Body of pancreas (tissue), 4 donors: Measurements from ENCODE around the gene GCNA. TPM values are rescaled to one million over a fixed set of nuclear protein-coding genes. Genes with fewer than 3 reads are reported as not detected.

Source experiments
- ATAC-seq: fragments of 150-250 bp; one replicate; pipeline ENCODE4 v1.9.1; 2016
- DNase-seq, 4 donors: peaks; one replicate each; pipeline ENCODE4 v3.0.0-alpha.2; 2019
- H3K27ac ChIP-seq, 4 donors: fragments of 200-600 bp; sonication (generic); 1 replicate in 3 of 4; 2 replicates in 1 of 4; pipeline versions ENCODE4 v1.5.1 to v1.6.1; 2016 to 2019; ENCODE audit warnings: mild to moderate bottlenecking in 1 of 4, mixed read lengths in 1 of 4, moderate library complexity in 1 of 4
- H3K27me3 ChIP-seq, 2 donors: fragments of 200-600 bp; sonication (generic); one replicate each; pipeline ENCODE4 v1.6.0; 2016; ENCODE audit warnings: mild to moderate bottlenecking in 1 of 2
- H3K36me3 ChIP-seq, 2 donors: fragments of 200-600 bp; sonication (generic); replicated peaks in 1 of 2; 2 replicates each; pipeline ENCODE4 v1.5.1; 2016; ENCODE audit warnings: low read depth in 2 of 2; ENCODE audit not compliant: insufficient read depth in 1 of 2
- H3K4me1 ChIP-seq: fragments of 200-600 bp; sonication (generic); one replicate; pipeline ENCODE4 v1.6.0; 2016
- H3K4me3 ChIP-seq, 2 donors: fragments of 200-600 bp; sonication (generic); 1 replicate in 1 of 2; 2 replicates in 1 of 2; pipeline ENCODE4 v1.5.1; 2016 to 2019
- H3K9me3 ChIP-seq, 3 donors: fragments of 200-600 bp; sonication (generic); 1 replicate in 2 of 3; 2 replicates in 1 of 3; pipeline ENCODE4 v1.5.1; 2016
- CTCF ChIP-seq, 7 experiments: fragments of 450-650 bp in 4 of 7; fragments of 200-600 bp in 3 of 7; sonication (generic) in 3 of 7; IDR thresholded peaks; one replicate each; pipeline ENCODE4 v1.5.1; 2016 to 2019; ENCODE audit warnings: antibody characterized with exemption in 7 of 7
- POLR2A ChIP-seq, 3 donors: fragments of 450-650 bp; IDR thresholded peaks; one replicate each; pipeline ENCODE4 v1.6.1; 2016; ENCODE audit warnings: antibody characterized with exemption in 3 of 3, mild to moderate bottlenecking in 2 of 3
- WGBS, 2 donors: methylation state at CpG; one replicate each; pipeline ENCODE4 v1.1.5; 2017; 5-methylcytosine and 5-hydroxymethylcytosine counted together
- intact Hi-C: fragments of 100-400 bp; cut with DNase I; formaldehyde crosslinking; loops from one replicate; pipeline ENCODE4 v1.15.1; 2023
- total RNA-seq, 2 donors: library from RNA; depleted of rRNA; stranded (reverse); fragments of >200 nt; gene quantifications; one replicate each; pipeline ENCODE4 v1.1.0, GENCODE V29; 2016

The GCNA gene
- total RNA-seq, 2 donors from 2014 or later: 3.6 to 6.9 TPM

DNA sequence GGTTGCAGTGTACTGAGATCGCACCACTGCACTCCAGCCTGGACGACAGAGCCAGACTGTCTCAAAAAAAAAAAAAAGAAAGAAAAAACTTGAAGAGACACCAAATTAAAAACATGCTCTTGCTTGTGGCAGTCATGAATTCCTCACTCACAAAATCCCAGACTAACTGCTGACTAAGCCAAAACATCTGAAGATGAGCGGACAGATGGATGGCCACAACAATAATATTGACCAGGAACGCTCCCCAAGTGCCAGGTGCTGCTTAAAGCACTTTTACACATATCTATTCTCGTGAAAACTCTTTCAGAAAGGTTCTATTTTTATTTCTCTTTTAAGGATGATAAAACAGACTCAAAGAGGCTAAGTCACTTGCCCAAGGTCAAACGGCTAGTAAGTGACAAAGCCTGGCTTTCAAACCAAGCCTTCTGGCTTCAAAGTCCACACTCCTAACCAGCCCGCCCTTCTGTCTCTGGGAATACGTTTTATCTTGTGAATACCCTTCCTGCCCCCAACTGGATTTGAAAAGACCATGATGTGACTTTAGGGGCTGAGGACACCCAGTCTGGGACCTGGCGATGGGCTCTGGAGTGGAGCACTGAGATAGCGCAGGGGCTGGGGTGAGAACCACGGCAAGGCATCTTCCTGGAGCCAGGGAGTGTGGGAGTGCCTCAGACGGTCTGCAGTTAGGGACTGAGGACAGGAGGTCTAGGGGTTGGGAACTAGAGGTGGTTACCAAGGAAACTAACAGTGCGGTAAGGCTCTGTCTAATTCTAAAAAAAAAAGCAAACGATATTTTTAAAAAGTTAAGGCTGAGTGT, 49.6 kb downstream of the GCNA start:
- ATAC-seq (no peak), DNase-seq (no peak)
- Histone ChIP-seq H3K4me1 (peaks cover 5% of the 10 kb centered on the region), H3K36me3 (no peaks in the 10 kb centered on the region), H3K27me3 (no peaks in the 10 kb centered on the region), H3K9me3 (no peaks in the 10 kb centered on the region), H3K27ac (no peak overlapping the region), H3K4me3 (no peak overlapping the region)
- intact Hi-C loops: no loop called here
- TF ChIP-seq CTCF (IDR thresholded peaks at IDR 0.05) (no peak), POLR2A (IDR thresholded peaks at IDR 0.05) (no peak)
- WGBS, 2 donors: 64% methylated on average over 11 to 13 of the region's 14 CpGs

- no peak for DNase-seq
- Histone ChIP-seq H3K27me3 (no peaks in the 10 kb centered on the region), H3K9me3 (no peaks in the 10 kb centered on the region), H3K36me3 (no peaks in the 10 kb centered on the region), H3K27ac (no peak overlapping the region), H3K4me3 (no peak overlapping the region), H3K4me1 (no peaks in the 10 kb centered on the region)
- intact Hi-C loops: no loop called here
- WGBS, 2 donors: no CpG with 5 or more reads among the region's 2 CpGs
- no peak for TF ChIP-seq POLR2A (IDR thresholded peaks at IDR 0.05)
- TF ChIP-seq CTCF (IDR thresholded peaks at IDR 0.05): no peak
- no peak for ATAC-seq
Observed at GRCh38 chrX:71629467-71629866, 51.2 kb downstream of the GCNA start.

GRCh38 chrX:71632923-71633657, 54.9 kb downstream of the GCNA start:
- Histone ChIP-seq H3K4me3 (no peak overlapping the region), H3K27ac (no peak overlapping the region), H3K36me3 (no peaks in the 10 kb centered on the region), H3K9me3 (no peaks in the 10 kb centered on the region), H3K27me3 (no peaks in the 10 kb centered on the region), H3K4me1 (no peaks in the 10 kb centered on the region)
- DNase-seq (no peak), ATAC-seq (no peak)
- WGBS, 2 donors: 67 to 72% methylated on average over 8 to 10 of the region's 10 CpGs
- intact Hi-C loops: no loop called here
- TF ChIP-seq POLR2A (IDR thresholded peaks at IDR 0.05): no peak
- TF ChIP-seq CTCF (IDR thresholded peaks at IDR 0.05): no peak

DNA sequence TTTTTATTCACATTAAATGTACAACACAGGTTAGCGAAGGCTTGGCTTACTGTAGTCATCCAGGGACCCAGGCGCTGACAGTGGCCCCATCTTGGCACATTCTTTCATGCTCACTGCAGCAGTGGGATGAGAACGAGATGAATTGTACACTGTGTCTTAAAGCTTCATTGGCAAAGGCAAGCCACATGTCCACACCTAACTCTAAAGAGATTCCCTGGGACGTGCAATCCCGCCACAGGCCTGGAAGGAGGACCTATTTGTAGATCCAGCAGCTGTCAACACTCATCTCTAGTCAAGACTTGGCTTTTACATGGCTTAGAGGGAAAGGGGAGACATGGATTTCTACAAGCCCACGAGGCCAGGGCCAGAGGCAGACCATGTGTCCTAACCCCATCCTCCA, 56.1 kb downstream of the GCNA start:
- ATAC-seq (no peak), DNase-seq (no peak)
- Histone ChIP-seq H3K4me1 (no peaks in the 10 kb centered on the region), H3K36me3 (no peaks in the 10 kb centered on the region), H3K27me3 (no peaks in the 10 kb centered on the region), H3K9me3 (no peaks in the 10 kb centered on the region), H3K27ac (no peak overlapping the region), H3K4me3 (no peak overlapping the region)
- WGBS, 2 donors: 94 to 100% methylated on average over 3 to 5 of the region's 6 CpGs
- TF ChIP-seq CTCF (IDR thresholded peaks at IDR 0.05) (no peak), POLR2A (IDR thresholded peaks at IDR 0.05) (no peak)
- intact Hi-C loops: no loop called here
